Fibroblast of the aortic adventitia (primary cell): ENCODE measurements around the gene KPNA1. TPM values are rescaled to one million over a fixed set of nuclear protein-coding genes. Genes with fewer than 3 reads are reported as not detected.

Experiments used
- DNase-seq: peaks from one replicate; pipeline ENCODE4 v3.0.0-alpha.2; 2010; ENCODE audit warnings: low read depth
- H3K4me3 ChIP-seq: 2 replicates; pipeline ENCODE4 v1.5.1; 2011; ENCODE audit warnings: low read depth, mild to moderate bottlenecking, control low read depth, low read length, moderate library complexity
- CTCF ChIP-seq: IDR thresholded peaks from 2 replicates; pipeline ENCODE4 v1.5.1; 2011; ENCODE audit warnings: mild to moderate bottlenecking, low read length, control low read depth, inconsistent platforms; ENCODE audit not compliant: insufficient read depth
- total RNA-seq: library from RNA; depleted of rRNA; stranded (reverse); fragments of >200 nt; gene quantifications from 2 replicates; pipeline ENCODE4 v1.2.3, GENCODE V29; 2012; ENCODE audit warnings: low replicate concordance

Gene KPNA1
- total RNA-seq, 1 donor = 47.3 TPM

DNA sequence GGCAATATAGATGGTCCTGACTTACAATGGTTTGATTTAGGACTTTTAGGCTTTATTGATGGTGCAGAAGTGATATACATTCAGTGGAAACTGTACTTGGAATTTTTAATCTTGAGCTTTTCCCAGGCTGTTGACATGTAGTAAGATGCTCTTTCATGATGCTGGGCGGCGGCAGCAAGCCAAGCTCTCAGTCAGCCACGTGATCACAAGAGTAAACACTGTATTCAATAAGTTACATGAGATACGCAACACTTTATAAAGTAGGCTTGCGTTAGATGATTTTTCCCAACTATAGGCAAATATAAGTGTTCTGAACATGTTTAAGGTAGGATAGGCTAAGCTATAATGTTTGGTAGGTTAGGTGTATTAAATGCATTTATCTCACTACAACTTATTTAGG is 31.4 kb upstream of the KPNA1 start:
- no peak for TF ChIP-seq CTCF
- DNase-seq = no peak
- H3K4me3 ChIP-seq = no peak overlapping the region

GRCh38 chr3:122538956-122539490 is 24.3 kb upstream of the KPNA1 start:
- TF ChIP-seq CTCF = no peak
- DNase-seq = no peak
- no peak overlapping the region for H3K4me3 ChIP-seq

- H3K4me3 ChIP-seq = no peak overlapping the region
- no peak for DNase-seq
- no peak for TF ChIP-seq CTCF
Measured at GRCh38 chr3:122536632-122537001, 21.9 kb upstream of the KPNA1 start.

DNA sequence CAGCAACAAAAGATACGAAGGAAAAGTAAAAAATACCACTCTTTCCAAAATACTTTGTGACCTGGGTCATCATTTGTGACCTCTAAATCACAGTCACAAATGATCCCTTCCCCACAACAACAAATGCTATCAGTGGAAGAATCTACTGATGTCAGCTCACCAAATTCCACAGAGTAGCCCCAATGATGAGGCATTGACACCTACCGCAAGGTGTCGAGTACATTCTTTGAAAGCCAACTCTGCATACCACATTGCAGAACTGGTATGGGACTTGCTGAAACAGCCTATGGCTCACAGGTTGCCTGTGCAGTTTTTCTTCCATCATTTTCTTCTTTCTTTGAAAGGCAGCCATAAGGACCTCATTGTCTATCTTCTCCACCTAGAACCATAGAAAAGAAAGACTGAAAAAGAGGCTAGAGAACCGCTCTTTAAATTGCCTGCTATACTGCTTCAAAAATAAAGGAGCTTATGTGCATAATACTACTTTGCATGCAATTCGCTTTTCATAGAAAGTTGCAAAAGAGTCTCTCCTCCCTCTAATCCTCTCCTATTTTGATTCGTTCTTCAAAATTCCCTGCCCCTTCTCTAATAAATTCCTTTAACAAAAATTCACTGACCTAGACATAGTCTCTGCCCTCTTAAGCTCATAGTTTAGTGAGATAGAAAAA is 21.4 kb upstream of the KPNA1 start:
- no peak overlapping the region for H3K4me3 ChIP-seq
- DNase-seq = no peak
- TF ChIP-seq CTCF = no peak

DNA sequence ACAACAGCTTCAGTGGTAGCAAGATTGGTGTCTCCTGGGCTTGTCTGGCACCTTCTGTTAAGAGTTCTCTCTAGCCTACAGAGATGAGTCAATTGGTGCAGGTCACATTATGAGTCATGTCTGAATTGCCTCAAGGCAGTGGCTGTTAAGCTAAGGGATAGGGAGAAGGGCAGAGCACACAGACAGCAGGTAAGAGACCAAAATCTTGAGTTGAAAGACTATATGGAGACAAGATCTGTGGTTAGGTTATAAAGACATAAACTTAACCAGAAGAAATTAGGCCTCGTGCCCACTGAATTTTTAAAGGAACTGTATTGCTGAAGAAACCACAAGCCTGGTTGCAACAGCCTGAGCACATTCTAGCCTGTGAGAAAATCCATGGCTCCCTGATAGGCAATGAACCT is 19.2 kb upstream of the KPNA1 start:
- no peak for TF ChIP-seq CTCF
- peak; percentile 62 for DNase-seq
- H3K4me3 ChIP-seq = no peak overlapping the region

DNA sequence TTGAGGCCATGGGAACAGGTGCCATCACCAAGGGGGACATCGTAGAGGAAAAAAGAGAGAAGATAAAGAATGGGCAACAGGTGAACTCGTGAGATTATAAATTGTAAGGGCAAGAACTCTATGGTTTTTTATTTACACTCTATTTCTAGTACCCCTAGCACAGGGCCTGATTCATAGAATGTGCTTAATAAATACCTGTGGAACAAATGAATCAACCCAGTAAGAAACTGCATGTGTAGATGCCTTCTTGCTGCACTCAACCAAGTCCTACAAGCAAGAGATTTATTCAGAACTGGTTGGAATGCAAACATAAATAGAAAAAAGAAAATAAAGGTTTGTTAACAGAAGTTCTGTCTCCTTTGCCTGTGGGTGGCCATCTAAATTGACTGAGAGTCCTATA is 18.7 kb upstream of the KPNA1 start:
- no peak for DNase-seq
- no peak overlapping the region for H3K4me3 ChIP-seq
- no peak for TF ChIP-seq CTCF

GRCh38 chr3:122530164-122530563 is 15.4 kb upstream of the KPNA1 start:
- no peak overlapping the region for H3K4me3 ChIP-seq
- no peak for TF ChIP-seq CTCF
- no peak for DNase-seq
